Right lobe of liver (tissue), 6 donors: Measurements from ENCODE around the gene AFDN. TPM values are rescaled to one million over a fixed set of nuclear protein-coding genes. Genes with fewer than 3 reads are reported as not detected.

Experiments used
- ATAC-seq, 4 donors: fragments of 200-7000 bp; cut with Tn5 transposase; one replicate each; pipeline ENCODE4 v1.9.1; 2020; ENCODE audit warnings: mild to moderate bottlenecking in 4 of 4, moderate library complexity in 4 of 4
- DNase-seq, 3 donors: peaks; one replicate each; pipeline ENCODE4 v3.0.0-alpha.2; 2020
- H3K27ac ChIP-seq, 3 donors: fragments of 200-600 bp; one replicate each; pipeline ENCODE4 v1.8.0; 2022
- H3K27me3 ChIP-seq, 2 donors: fragments of 200-600 bp; one replicate each; pipeline ENCODE4 v1.8.0; 2022
- H3K36me3 ChIP-seq, 4 donors: fragments of 200-600 bp; sonication (generic) in 1 of 4; one replicate each; pipeline versions ENCODE4 v1.5.1 to v1.8.0; 2017 to 2022; ENCODE audit warnings: control low read depth in 1 of 4
- H3K4me1 ChIP-seq, 4 donors: fragments of 200-600 bp; sonication (generic) in 1 of 4; one replicate each; pipeline versions ENCODE4 v1.5.1 to v1.8.0; 2017 to 2022; ENCODE audit warnings: control low read depth in 1 of 4
- H3K4me3 ChIP-seq, 3 donors: fragments of 200-600 bp; one replicate each; pipeline ENCODE4 v1.8.0; 2022
- H3K9me3 ChIP-seq, 4 donors: fragments of 200-600 bp; sonication (generic) in 1 of 4; one replicate each; pipeline versions ENCODE4 v1.5.1 to v1.8.0; 2017 to 2022; ENCODE audit warnings: control low read depth in 1 of 4
- CTCF ChIP-seq, 4 donors: fragments of 200-600 bp in 3 of 4; fragments of 450-650 bp in 1 of 4; IDR thresholded peaks; one replicate each; pipeline versions ENCODE4 v1.5.1 to v1.8.0; 2016 to 2022; ENCODE audit warnings: antibody characterized with exemption in 4 of 4, mild to moderate bottlenecking in 2 of 4
- POLR2A ChIP-seq: fragments of 450-650 bp; IDR thresholded peaks from one replicate; pipeline ENCODE4 v1.6.1; 2017; ENCODE audit warnings: antibody characterized with exemption, mild to moderate bottlenecking
- WGBS: methylation state at CpG from one replicate; pipeline ENCODE4 v1.1.6; 2018; ENCODE audit warnings: low coverage, low lambda C conversion rate; ENCODE audit not compliant: insufficient coverage; ENCODE audit errors: missing lambda C conversion rate; 5-methylcytosine and 5-hydroxymethylcytosine counted together
- intact Hi-C, 2 donors: fragments of 100-400 bp; cut with DNase I; formaldehyde crosslinking; loops; one replicate each; pipeline versions ENCODE4 v1.11.2 to v1.14.1; 2022
- total RNA-seq, 6 experiments: library from RNA; depleted of rRNA in 2 of 6; stranded (reverse); fragments of >200 nt in 2 of 6; fragmentation: NEBNext Ultra II Directional in 3 of 6; extraction: Animal tissue kit (Norgen Biotek cat#: 25700) in 3 of 6; gene quantifications; one replicate each; pipeline versions ENCODE4 v1.1.0 to v1.2.4, GENCODE V29; 2016 to 2023
- donor health status: DM: no; HTN: yes; CAD: no.
- donor health status: DM: no; HTN: no; CAD: no.
- donor health status: DM: no; HTN: no; CAD: no.
- donor health status: DM: no; HTN: yes; CAD: no.
- donor health status: DM: no; HTN: yes; CAD: no.

Gene AFDN
- total RNA-seq, 6 experiments from 2014 or later = 77.0 to 106 (median 85.5) TPM

- no peaks in the 10 kb centered on the region for H3K9me3 ChIP-seq
- no peaks in the 10 kb centered on the region for H3K27me3 ChIP-seq
- no peak for TF ChIP-seq CTCF (IDR thresholded peaks at IDR 0.05)
- no peak for TF ChIP-seq POLR2A
- H3K36me3 ChIP-seq = no peaks in the 10 kb centered on the region
- H3K4me1 ChIP-seq = no peaks in the 10 kb centered on the region
- ATAC-seq (no peak), DNase-seq (no peak)
- intact Hi-C loops = no loop called here
- no peak overlapping the region for H3K27ac ChIP-seq
- H3K4me3 ChIP-seq = no peak overlapping the region
- 97% methylated on average over 3 of the region's 4 CpGs for WGBS
Observed at GRCh38 chr6:167817016-167817415, 9.7 kb upstream of the AFDN start.

GRCh38 chr6:167817729-167818128 lies 9.0 kb upstream of the AFDN start:
- TF ChIP-seq POLR2A = no peak
- TF ChIP-seq CTCF (IDR thresholded peaks at IDR 0.05) = no peak
- no peaks in the 10 kb centered on the region for H3K4me1 ChIP-seq
- 42% methylated on average over 1 of the region's 1 CpG for WGBS
- no peaks in the 10 kb centered on the region for H3K27me3 ChIP-seq
- DNase-seq (no peak), ATAC-seq (peak; percentile 26 to 99 (median 44))
- H3K36me3 ChIP-seq = no peaks in the 10 kb centered on the region
- intact Hi-C loops = no loop called here
- H3K27ac ChIP-seq = peak overlapping the region in 1 of 3 donors; percentile 20
- no peaks in the 10 kb centered on the region for H3K9me3 ChIP-seq
- H3K4me3 ChIP-seq = no peak overlapping the region

- WGBS = 61% methylated on average over 6 of the region's 11 CpGs
- ATAC-seq = no peak
- intact Hi-C loops = no loop called here
Observed at GRCh38 chr6:167819576-167819975, 7.1 kb upstream of the AFDN start.

GRCh38 chr6:167820681-167821080 lies 6.0 kb upstream of the AFDN start:
- 92% methylated on average over 6 of the region's 7 CpGs for WGBS
- DNase-seq (no peak), ATAC-seq (no peak)
- no peaks in the 10 kb centered on the region for H3K27me3 ChIP-seq
- no peak for TF ChIP-seq POLR2A
- no peak for TF ChIP-seq CTCF (IDR thresholded peaks at IDR 0.05)
- H3K9me3 ChIP-seq = no peaks in the 10 kb centered on the region
- intact Hi-C loops = no loop called here
- no peak overlapping the region for H3K4me3 ChIP-seq
- no peak overlapping the region for H3K27ac ChIP-seq
- peaks cover 0 to 11% (median 2%) of the 10 kb centered on the region in 4 donors for H3K4me1 ChIP-seq
- no peaks in the 10 kb centered on the region for H3K36me3 ChIP-seq

More at GRCh38 chr6:167819576-167819975, 7.1 kb upstream of the AFDN start:
- TF ChIP-seq CTCF (IDR thresholded peaks at IDR 0.05) (no peak), POLR2A (no peak)
- Histone ChIP-seq H3K4me1 (peaks cover 0 to 2% (median under 1%) of the 10 kb centered on the region in 4 donors), H3K4me3 (no peak overlapping the region), H3K9me3 (no peaks in the 10 kb centered on the region), H3K36me3 (no peaks in the 10 kb centered on the region), H3K27ac (no peak overlapping the region), H3K27me3 (no peaks in the 10 kb centered on the region)
- no peak for DNase-seq
